Activated CD8-positive, alpha-beta memory T cell treated with anti-CD3 and anti-CD28 coated beads for 4 hours (primary cell): ENCODE data around the gene HLA-A.

ENCODE experiments used
- DNase-seq, 2 donors: peaks; one replicate each; pipeline ENCODE4 v3.0.0-alpha.2; 2020; ENCODE audit warnings: low read depth in 2 of 2

Gene HLA-A

DNA sequence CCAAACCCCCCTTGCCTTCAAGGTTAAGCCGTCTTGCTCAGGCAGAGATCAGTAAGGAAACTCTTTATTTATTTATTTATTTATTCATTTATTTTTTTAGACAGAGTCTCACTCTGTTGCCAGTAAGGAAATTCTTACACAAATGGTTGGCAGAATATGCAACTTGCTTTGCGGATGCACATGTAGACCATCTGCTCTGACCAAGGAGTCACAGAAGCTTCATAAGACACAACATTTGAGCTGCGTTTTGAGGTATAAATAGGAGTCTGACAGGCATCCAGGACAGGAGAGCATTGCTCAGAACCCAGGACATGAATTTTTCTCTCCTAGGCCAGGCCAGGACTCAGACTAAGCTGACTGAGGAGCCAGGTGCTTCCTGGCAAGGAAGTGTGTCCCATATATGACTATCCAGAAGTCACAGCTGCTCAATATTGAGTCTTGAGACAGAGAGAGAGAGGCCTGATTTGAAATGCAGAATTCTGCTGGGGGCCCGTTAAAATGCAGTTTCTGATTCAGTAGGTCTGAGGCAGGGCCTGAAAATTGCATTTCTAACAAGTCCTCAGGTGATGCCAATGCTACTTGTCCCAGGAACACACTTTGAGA, 43.9 kb downstream of the HLA-A start:
- no peak for DNase-seq

DNA sequence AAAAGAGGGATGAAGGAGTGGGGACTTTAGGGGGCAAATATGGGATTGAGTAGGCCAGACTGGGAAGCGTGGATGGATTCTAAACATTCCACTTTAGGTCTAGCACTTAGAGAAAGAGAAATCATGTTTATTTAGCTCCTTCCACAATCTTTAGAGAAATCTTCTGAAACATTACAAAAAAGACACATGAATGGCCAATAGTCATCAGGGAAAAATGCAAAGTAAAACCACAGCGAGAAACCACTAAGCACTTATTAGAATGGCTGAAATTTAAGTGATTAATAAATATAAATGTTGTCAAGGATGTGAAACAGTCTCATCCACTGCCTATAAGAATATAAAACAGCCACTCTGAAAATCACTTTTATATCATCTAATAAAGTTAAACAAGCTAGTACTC, 46.9 kb downstream of the HLA-A start:
- DNase-seq = no peak

DNA sequence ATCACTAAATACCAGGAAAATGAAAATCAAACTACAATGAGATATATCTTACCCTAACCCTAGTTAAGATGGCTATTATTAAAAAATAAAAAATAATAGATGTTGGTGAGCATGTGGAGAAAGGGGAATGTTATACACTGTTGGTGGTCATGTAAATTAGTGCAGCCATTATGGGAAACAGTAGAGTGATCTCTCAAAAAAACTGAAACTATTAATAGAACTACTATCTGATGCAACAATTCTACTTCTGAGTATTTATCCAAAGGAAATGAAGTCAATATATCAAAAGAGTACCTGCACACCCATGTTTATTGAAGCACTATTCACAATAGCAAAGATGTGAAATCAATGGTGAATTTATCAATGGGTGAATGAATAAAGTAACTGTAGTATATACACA, 48.6 kb downstream of the HLA-A start:
- no peak for DNase-seq

DNA sequence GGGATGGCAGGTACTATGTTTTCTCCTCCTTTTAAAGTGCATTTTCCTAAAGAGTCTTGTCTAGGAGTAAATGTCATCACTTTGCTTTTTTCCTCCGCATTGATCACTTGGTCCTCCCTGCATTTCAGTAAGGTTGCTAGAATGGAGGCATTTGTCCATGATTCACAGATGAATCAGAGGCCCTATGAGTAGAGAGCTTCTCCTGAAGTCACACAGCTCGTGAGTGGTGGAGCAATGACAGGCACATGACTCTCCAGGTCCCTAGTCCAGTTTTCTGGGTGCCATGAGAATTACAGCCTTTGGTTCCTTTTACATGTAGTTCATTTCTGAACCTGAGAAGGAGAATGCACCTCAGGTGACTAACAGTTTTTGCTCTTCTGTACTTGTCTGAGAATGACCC, 50.5 kb downstream of the HLA-A start:
- no peak for DNase-seq

DNA sequence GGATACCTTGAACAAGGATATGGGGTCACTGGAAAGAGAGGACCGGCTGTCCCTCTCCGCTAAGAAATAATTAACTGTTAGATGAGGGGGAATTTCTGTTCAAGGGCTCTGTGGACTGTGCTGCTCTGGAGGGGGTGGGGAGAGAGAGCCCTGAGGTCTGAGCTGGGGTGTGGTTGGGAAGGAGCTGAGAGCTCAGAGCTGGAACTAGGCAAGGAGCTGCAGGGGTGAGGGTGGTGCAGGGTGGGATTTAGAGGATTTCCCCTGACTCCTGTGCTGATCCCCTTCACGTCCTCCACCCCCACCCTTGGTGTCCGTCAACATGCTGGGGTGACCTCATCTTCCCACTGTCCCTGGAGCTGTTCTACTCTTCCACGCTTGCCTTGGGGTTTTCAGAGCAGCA, 52.5 kb downstream of the HLA-A start:
- DNase-seq = no peak

DNA sequence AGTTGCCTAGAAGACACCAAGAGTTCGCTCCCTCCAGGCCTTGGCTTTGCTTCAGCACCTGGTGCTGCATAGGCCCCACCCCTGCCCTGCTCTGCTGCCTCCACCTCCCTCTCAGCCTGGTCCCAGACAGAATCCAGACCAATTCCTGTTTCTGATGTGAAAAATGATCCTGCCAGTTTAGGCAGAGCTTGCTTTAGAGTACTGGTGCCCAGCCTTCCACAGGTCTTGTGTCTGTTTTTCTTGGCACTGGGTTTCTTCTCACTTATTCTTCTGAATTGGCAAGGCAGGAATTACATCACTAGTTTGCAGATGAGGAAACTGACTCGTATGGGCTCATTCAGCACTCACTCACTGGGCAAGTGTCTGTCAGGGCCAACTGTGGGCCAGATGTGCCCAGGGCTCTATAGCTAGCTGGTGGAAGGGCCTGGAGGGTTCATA, 53.0 kb downstream of the HLA-A start:
- DNase-seq = no peak
